NT2/D1 (cell line): ENCODE results near the gene GP9.
"Not testable (repeated sequence)": the region's sequence is repeated elsewhere in the genome, so short reads cannot be mapped to it uniquely, and the experiment has no call there.

Source experiments
- DNase-seq: peaks from one replicate; pipeline ENCODE4 v3.0.0-alpha.2; 2011; ENCODE audit warnings: low read depth, low spot score
- H3K27me3 ChIP-seq: 2 replicates; pipeline ENCODE4 v1.6.0; 2011; ENCODE audit warnings: mild to moderate bottlenecking; ENCODE audit not compliant: insufficient read length, insufficient read depth
- H3K36me3 ChIP-seq: 2 replicates; pipeline ENCODE4 v1.6.1; 2011; ENCODE audit warnings: mild to moderate bottlenecking, low read length, mixed read lengths; ENCODE audit not compliant: insufficient read depth, insufficient read length
- H3K4me1 ChIP-seq: 2 replicates; pipeline ENCODE4 v1.5.1; 2011; ENCODE audit not compliant: insufficient read depth, insufficient read length
- H3K4me3 ChIP-seq: 2 replicates; pipeline ENCODE4 v1.5.1; 2011; ENCODE audit warnings: low read depth; ENCODE audit not compliant: insufficient read length
- H3K9ac ChIP-seq: 2 replicates; pipeline ENCODE4 v1.6.0; 2011; ENCODE audit warnings: low read depth; ENCODE audit not compliant: insufficient read length
- H3K9me3 ChIP-seq: 2 replicates; pipeline ENCODE4 v1.5.1; 2011; ENCODE audit warnings: mild to moderate bottlenecking, low read length; ENCODE audit not compliant: insufficient read depth
- SUZ12 ChIP-seq: IDR thresholded peaks from 2 replicates; pipeline ENCODE4 v1.6.1; 2011; ENCODE audit not compliant: insufficient read length, insufficient read depth; ENCODE audit errors: extremely low read depth
- YY1 ChIP-seq: IDR thresholded peaks from 2 replicates; pipeline ENCODE4 v1.6.1; 2011; ENCODE audit not compliant: insufficient read length, insufficient read depth
- ZNF274 ChIP-seq: IDR thresholded peaks from 2 replicates; pipeline ENCODE4 v1.6.1; 2011; ENCODE audit warnings: mild to moderate bottlenecking, low read depth, low read length

The GP9 gene

GRCh38 chr3:129106320-129106719, 45.7 kb downstream of the GP9 start:
- DNase-seq: no peak
- Histone ChIP-seq H3K9me3 (no peaks in the 10 kb centered on the region), H3K4me1 (peaks cover 12% of the 10 kb centered on the region), H3K4me3 (no peak overlapping the region), H3K36me3 (peaks cover 31% of the 10 kb centered on the region), H3K9ac (no peak overlapping the region), H3K27me3 (no peaks in the 10 kb centered on the region)
- TF ChIP-seq ZNF274: no peak
- no peak for TF ChIP-seq YY1
- no peak for TF ChIP-seq SUZ12

- Histone ChIP-seq H3K4me1 (peaks cover 12% of the 10 kb centered on the region), H3K36me3 (peaks cover 37% of the 10 kb centered on the region), H3K9ac (no peak overlapping the region), H3K4me3 (no peak overlapping the region), H3K27me3 (no peaks in the 10 kb centered on the region), H3K9me3 (no peaks in the 10 kb centered on the region)
- no peak for TF ChIP-seq SUZ12
- TF ChIP-seq YY1: no peak
- TF ChIP-seq ZNF274: no peak
- no peak for DNase-seq
Observed at GRCh38 chr3:129106866-129107565, 46.4 kb downstream of the GP9 start.

- TF ChIP-seq ZNF274 (no peak), YY1 (no peak), SUZ12 (no peak)
- Histone ChIP-seq H3K9me3 (no peaks in the 10 kb centered on the region), H3K4me1 (peaks cover 12% of the 10 kb centered on the region), H3K4me3 (no peak overlapping the region), H3K36me3 (peaks cover 42% of the 10 kb centered on the region), H3K9ac (no peak overlapping the region), H3K27me3 (no peaks in the 10 kb centered on the region)
- no peak for DNase-seq
Observed at GRCh38 chr3:129107793-129108192, 47.2 kb downstream of the GP9 start.

- peaks cover 47% of the 10 kb centered on the region for H3K36me3 ChIP-seq
- not testable (repeated sequence) for DNase-seq, H3K9ac ChIP-seq, H3K9me3 ChIP-seq, H3K4me3 ChIP-seq, H3K27me3 ChIP-seq
- H3K4me1 ChIP-seq: peaks cover 19% of the 10 kb centered on the region
Observed at GRCh38 chr3:129111076-129111780, 50.6 kb downstream of the GP9 start.
